Measurements from ENCODE around the gene KLC4. TPM values are rescaled to one million over a fixed set of nuclear protein-coding genes. Genes with fewer than 3 reads are reported as not detected.
A peak's percentile ranks its signal among the peaks of the same experiment; 100 is the strongest.

Gene KLC4
- total and polyA plus RNA-seq, 9 of the 15 experiments (the other 6 are each of a cell fraction or from before 2014, with no cell fraction given): 1.7 to 16.2 (median 7.7) TPM

DNA sequence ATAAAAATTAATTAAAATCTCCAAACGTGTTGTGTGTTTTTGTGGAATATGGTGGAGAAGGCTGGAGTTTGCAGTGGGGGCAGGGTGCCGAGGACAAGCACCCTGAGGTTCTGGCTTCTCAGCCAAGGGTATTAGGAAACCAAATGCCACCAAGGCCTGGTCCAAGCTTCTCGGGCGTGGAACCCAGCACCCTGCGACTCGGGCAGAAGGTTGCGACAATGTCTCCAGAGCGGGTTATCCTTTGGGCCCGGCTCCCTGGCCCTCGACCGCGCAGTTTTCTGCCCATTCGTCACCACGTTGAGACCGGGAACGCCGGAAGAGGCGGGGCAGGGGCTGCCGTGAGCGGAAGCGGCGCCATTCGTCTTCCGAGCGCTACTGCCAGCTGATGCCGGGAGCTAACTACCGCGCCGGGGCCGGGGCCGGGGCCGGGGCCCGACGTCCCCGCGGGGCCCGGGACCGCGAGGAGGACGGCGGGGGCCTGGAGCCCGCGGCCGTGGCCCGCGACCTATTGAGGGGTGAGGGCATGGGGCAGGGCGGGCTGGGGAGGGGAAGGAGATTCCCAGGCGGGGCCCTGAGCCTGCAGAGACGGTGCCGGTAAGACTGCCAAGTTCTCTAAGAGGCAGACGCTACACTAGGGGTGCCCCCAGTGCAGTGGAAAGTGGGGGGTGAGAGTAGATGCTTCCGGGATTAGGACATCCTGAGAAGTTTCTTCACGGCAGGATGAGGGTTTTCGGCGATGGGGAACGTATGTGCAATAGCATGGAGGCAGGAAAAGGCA lies 38.0 kb upstream of the KLC4 start, which contains the start of gene RRP36 (continued):
- TF ChIP-seq, protein P1, sequence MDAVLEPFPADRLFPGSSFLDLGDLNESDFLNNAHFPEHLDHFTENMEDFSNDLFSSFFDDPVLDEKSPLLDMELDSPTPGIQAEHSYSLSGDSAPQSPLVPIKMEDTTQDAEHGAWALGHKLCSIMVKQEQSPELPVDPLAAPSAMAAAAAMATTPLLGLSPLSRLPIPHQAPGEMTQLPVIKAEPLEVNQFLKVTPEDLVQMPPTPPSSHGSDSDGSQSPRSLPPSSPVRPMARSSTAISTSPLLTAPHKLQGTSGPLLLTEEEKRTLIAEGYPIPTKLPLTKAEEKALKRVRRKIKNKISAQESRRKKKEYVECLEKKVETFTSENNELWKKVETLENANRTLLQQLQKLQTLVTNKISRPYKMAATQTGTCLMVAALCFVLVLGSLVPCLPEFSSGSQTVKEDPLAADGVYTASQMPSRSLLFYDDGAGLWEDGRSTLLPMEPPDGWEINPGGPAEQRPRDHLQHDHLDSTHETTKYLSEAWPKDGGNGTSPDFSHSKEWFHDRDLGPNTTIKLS (IDR thresholded peaks at IDR 0.05; ENCODE audit: borderline replicate concordance, low read depth): peak; percentile 86; the same call in 1 of the 2 replicates
- TF ChIP-seq RBM17 (IDR thresholded peaks at IDR 0.05; ENCODE audit: borderline replicate concordance, low read depth, low read length) (no peak), ARHGAP35 (IDR thresholded peaks at IDR 0.05; ENCODE audit: partially characterized antibody) (no peak), ETV1 (tag; conservative IDR thresholded peaks at IDR 0.05; ENCODE audit: low read depth) (0 out of 2 replicates have a peak, but pooled peaks have one; percentile 28), SUPT5H (IDR thresholded peaks at IDR 0.05) (peak; percentile 80), NR2C1 (IDR thresholded peaks at IDR 0.05) (no peak), NR2C1 (tag; IDR thresholded peaks at IDR 0.05) (peak; percentile 5; the same call in 1 of the 2 replicates), SMAD2 (IDR thresholded peaks at IDR 0.05; ENCODE audit: low read depth, low read length) (no peak), SMAD4 (CRISPR knock-in tag; conservative IDR thresholded peaks at IDR 0.05) (no peak), NFXL1 (CRISPR knock-in tag; IDR thresholded peaks at IDR 0.05) (no peak), RB1 (IDR thresholded peaks at IDR 0.05; ENCODE audit: low read depth) (peak; percentile 64; the same call in 1 of the 2 replicates), SMARCE1 (IDR thresholded peaks at IDR 0.05) (0 out of 2 replicates have a peak, but pooled peaks have one; percentile 9)
- TF ChIP-seq, protein P2, sequence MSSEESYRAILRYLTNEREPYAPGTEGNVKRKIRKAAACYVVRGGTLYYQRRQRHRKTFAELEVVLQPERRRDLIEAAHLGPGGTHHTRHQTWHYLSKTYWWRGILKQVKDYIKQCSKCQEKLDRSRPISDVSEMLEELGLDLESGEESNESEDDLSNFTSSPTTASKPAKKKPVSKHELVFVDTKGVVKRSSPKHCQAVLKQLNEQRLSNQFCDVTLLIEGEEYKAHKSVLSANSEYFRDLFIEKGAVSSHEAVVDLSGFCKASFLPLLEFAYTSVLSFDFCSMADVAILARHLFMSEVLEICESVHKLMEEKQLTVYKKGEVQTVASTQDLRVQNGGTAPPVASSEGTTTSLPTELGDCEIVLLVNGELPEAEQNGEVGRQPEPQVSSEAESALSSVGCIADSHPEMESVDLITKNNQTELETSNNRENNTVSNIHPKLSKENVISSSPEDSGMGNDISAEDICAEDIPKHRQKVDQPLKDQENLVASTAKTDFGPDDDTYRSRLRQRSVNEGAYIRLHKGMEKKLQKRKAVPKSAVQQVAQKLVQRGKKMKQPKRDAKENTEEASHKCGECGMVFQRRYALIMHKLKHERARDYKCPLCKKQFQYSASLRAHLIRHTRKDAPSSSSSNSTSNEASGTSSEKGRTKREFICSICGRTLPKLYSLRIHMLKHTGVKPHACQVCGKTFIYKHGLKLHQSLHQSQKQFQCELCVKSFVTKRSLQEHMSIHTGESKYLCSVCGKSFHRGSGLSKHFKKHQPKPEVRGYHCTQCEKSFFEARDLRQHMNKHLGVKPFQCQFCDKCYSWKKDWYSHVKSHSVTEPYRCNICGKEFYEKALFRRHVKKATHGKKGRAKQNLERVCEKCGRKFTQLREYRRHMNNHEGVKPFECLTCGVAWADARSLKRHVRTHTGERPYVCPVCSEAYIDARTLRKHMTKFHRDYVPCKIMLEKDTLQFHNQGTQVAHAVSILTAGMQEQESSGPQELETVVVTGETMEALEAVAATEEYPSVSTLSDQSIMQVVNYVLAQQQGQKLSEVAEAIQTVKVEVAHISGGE (CRISPR knock-in tag; IDR thresholded peaks at IDR 0.05): peak in 1 of 3 experiments; percentile 75; a peak in 2 of 6 replicates
- TF ChIP-seq, protein P3, sequence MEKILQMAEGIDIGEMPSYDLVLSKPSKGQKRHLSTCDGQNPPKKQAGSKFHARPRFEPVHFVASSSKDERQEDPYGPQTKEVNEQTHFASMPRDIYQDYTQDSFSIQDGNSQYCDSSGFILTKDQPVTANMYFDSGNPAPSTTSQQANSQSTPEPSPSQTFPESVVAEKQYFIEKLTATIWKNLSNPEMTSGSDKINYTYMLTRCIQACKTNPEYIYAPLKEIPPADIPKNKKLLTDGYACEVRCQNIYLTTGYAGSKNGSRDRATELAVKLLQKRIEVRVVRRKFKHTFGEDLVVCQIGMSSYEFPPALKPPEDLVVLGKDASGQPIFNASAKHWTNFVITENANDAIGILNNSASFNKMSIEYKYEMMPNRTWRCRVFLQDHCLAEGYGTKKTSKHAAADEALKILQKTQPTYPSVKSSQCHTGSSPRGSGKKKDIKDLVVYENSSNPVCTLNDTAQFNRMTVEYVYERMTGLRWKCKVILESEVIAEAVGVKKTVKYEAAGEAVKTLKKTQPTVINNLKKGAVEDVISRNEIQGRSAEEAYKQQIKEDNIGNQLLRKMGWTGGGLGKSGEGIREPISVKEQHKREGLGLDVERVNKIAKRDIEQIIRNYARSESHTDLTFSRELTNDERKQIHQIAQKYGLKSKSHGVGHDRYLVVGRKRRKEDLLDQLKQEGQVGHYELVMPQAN (IDR thresholded peaks at IDR 0.05; ENCODE audit: borderline replicate concordance): peak; percentile 32
- TF ChIP-seq, protein P4, sequence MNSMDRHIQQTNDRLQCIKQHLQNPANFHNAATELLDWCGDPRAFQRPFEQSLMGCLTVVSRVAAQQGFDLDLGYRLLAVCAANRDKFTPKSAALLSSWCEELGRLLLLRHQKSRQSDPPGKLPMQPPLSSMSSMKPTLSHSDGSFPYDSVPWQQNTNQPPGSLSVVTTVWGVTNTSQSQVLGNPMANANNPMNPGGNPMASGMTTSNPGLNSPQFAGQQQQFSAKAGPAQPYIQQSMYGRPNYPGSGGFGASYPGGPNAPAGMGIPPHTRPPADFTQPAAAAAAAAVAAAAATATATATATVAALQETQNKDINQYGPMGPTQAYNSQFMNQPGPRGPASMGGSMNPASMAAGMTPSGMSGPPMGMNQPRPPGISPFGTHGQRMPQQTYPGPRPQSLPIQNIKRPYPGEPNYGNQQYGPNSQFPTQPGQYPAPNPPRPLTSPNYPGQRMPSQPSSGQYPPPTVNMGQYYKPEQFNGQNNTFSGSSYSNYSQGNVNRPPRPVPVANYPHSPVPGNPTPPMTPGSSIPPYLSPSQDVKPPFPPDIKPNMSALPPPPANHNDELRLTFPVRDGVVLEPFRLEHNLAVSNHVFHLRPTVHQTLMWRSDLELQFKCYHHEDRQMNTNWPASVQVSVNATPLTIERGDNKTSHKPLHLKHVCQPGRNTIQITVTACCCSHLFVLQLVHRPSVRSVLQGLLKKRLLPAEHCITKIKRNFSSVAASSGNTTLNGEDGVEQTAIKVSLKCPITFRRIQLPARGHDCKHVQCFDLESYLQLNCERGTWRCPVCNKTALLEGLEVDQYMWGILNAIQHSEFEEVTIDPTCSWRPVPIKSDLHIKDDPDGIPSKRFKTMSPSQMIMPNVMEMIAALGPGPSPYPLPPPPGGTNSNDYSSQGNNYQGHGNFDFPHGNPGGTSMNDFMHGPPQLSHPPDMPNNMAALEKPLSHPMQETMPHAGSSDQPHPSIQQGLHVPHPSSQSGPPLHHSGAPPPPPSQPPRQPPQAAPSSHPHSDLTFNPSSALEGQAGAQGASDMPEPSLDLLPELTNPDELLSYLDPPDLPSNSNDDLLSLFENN (IDR thresholded peaks at IDR 0.05; ENCODE audit: low read depth in 2 of 2, low read length in 2 of 2): 0 out of 4 replicates have a peak, but pooled peaks of 1 of the 2 experiments have one; percentile 51
